Measurements from ENCODE around the gene CFAP221.

The CFAP221 gene

DNA sequence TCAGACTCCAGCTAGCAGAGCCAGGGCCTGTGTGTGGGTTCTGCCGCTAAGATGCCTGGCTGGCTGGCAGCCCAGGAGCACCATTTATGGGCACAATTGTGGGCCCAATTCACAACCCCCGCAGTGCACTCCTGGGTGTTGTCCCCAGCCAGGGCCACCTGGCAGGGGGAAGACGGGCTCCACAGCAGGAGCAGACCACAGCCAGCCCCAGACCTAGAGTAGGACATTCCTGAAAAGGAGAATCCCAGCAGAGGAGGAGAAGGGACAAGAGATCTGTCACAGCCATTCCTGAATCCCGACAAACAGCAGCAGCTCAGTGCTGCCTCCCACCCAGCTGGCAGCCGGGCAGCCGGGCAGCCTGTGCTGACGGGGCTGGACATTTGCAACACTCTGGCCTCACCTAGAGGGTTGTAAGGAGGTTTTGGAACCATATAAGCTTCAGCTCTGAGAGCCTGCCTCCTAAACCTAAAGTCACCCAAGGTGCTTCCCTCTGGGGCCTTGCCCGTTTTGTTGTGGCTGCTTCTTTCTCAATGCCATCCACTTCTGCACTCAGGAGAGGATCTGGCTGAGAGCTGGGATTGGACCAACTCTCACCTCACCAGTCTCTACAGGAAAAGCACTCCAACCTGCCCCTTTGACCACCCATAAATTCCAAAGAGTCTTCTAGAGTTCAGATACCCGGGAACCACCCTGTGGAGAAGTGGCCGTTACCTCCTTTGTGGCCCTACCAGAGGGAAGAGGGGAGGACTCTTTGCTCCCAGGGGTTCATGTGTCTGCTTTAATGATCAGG, 130.7 kb downstream of the CFAP221 start:
- Histone ChIP-seq H3K27me3 (replicated peaks; ENCODE audit: control insufficient read depth, insufficient read depth, low read length) (no peaks in the 10 kb centered on the region; the same call in 1 of the 2 replicates), H3K4me3 (replicated peaks; ENCODE audit: low read depth, low read length) (no peak overlapping the region), H3K36me3 (ENCODE audit: control insufficient read depth, insufficient read depth, low read length) (no peaks in the 10 kb centered on the region)
- TF ChIP-seq CTCF (IDR thresholded peaks at IDR 0.05; ENCODE audit: insufficient read depth, low read length, poor library complexity, severe bottlenecking), result no peak
- DNase-seq (ENCODE audit: extremely low read depth, insufficient read length), result no peak

- no peak for TF ChIP-seq CTCF (IDR thresholded peaks at IDR 0.05; ENCODE audit: insufficient read depth, low read length, poor library complexity, severe bottlenecking)
- Histone ChIP-seq H3K36me3 (ENCODE audit: control insufficient read depth, insufficient read depth, low read length) (peaks cover 5% of the 10 kb centered on the region), H3K27me3 (replicated peaks; ENCODE audit: control insufficient read depth, insufficient read depth, low read length) (no peaks in the 10 kb centered on the region; the same call in 1 of the 2 replicates), H3K4me3 (replicated peaks; ENCODE audit: low read depth, low read length) (no peak overlapping the region)
- no peak for DNase-seq (ENCODE audit: extremely low read depth, insufficient read length)
Observed at GRCh38 chr2:119678021-119678656, 133.9 kb downstream of the CFAP221 start.

- Histone ChIP-seq H3K36me3 (ENCODE audit: control insufficient read depth, insufficient read depth, low read length) (peaks cover 5% of the 10 kb centered on the region), H3K4me3 (replicated peaks; ENCODE audit: low read depth, low read length) (peak overlapping the region; percentile 95), H3K27me3 (replicated peaks; ENCODE audit: control insufficient read depth, insufficient read depth, low read length) (no peaks in the 10 kb centered on the region; the same call in 1 of the 2 replicates)
- TF ChIP-seq CTCF (IDR thresholded peaks at IDR 0.05; ENCODE audit: insufficient read depth, low read length, poor library complexity, severe bottlenecking), result no peak
- DNase-seq (ENCODE audit: extremely low read depth, insufficient read length), result no peak
Observed at GRCh38 chr2:119679526-119679837, 135.2 kb downstream of the CFAP221 start.

- no peak for TF ChIP-seq CTCF (IDR thresholded peaks at IDR 0.05; ENCODE audit: insufficient read depth, low read length, poor library complexity, severe bottlenecking)
- H3K4me3 ChIP-seq (replicated peaks; ENCODE audit: low read depth, low read length), result peak overlapping the region; percentile 95
- H3K27me3 ChIP-seq (replicated peaks; ENCODE audit: control insufficient read depth, insufficient read depth, low read length), result no peaks in the 10 kb centered on the region; the same call in 1 of the 2 replicates
- DNase-seq (ENCODE audit: extremely low read depth, insufficient read length), result no peak
- H3K36me3 ChIP-seq (ENCODE audit: control insufficient read depth, insufficient read depth, low read length), result peaks cover 5% of the 10 kb centered on the region
Observed at GRCh38 chr2:119679846-119680245, 135.6 kb downstream of the CFAP221 start.

- Histone ChIP-seq H3K36me3 (ENCODE audit: control insufficient read depth, insufficient read depth, low read length) (peaks cover 5% of the 10 kb centered on the region), H3K4me3 (replicated peaks; ENCODE audit: low read depth, low read length) (no peak overlapping the region), H3K27me3 (replicated peaks; ENCODE audit: control insufficient read depth, insufficient read depth, low read length) (no peaks in the 10 kb centered on the region)
- no peak for DNase-seq (ENCODE audit: extremely low read depth, insufficient read length)
- no peak for TF ChIP-seq CTCF (IDR thresholded peaks at IDR 0.05; ENCODE audit: insufficient read depth, low read length, poor library complexity, severe bottlenecking)
Observed at GRCh38 chr2:119680457-119681202, 136.4 kb downstream of the CFAP221 start.

All from GM06990 (cell line).